ENCODE data around the gene TST. TPM values are rescaled to one million over a fixed set of nuclear protein-coding genes. Genes with fewer than 3 reads are reported as not detected.

Gene TST
- total and polyA plus RNA-seq, 2 of the 8 experiments (the other 6 are each of a cell fraction or from before 2014, with no cell fraction given) = 22.6 to 61.6 TPM

DNA sequence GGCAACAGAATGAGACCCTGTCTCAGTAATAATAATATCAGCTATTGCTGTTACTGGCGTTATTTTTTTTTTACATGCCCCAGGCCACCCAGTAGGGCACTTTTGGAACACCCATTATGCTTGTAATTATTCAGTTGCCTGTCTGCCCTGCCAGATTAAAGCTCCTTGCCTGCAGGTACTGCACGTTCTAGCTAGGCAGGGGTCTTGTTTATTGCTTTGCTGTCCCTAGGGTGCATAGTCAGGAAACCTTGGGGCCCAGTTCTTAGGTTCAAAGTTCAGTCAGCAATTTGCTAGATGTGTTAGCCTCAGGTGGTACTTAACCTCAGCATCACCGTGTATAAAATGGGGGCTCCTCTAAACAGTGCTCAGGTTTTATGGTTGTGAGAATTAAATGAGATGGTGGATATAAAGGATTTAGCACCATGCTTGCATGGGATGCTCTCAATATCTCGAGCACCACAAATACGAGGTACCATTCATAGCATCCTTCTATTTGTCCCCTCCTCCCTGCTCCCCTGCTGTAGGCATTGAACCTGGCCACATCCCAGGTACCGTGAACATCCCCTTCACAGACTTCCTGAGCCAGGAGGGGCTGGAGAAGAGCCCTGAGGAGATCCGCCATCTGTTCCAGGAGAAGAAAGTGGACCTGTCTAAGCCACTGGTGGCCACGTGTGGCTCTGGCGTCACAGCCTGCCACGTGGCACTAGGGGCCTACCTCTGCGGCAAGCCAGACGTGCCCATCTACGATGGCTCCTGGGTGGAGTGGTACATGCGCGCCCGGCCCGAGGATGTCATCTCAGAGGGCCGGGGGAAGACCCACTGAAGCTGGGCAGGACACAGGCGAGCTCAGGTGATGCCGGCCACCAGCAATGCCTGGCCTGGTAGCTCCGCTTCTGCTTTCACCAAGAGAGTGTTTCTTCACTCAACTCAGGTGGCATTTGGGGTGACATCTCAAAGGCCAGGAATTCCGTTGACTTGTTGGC, 9.7 kb upstream of the TST start:
- Histone ChIP-seq H3K4me1 (replicated peaks in 1 of 4; ENCODE audit: control insufficient read depth in 3 of 4, insufficient read depth in 4 of 4, low read length in 3 of 4) (peaks cover 0 to 11% (median 6%) of the 10 kb centered on the region in 4 experiments; a peak in 5 of 7 replicates), H3K18ac (ENCODE audit: extremely low read depth, low read length) (no peak overlapping the region), H3K27ac (ENCODE audit: low read depth, low read length) (no peak overlapping the region), H3K79me2 (ENCODE audit: control insufficient read depth in 1 of 2, insufficient read depth in 2 of 2, low read length in 2 of 2) (no peaks in the 10 kb centered on the region; a peak in 1 of 4 replicates), H2AK5ac (ENCODE audit: low read depth, low read length) (no peak overlapping the region), H2BK15ac (ENCODE audit: low read length) (no peak overlapping the region), H2BK5ac (ENCODE audit: low read depth, low read length) (no peak overlapping the region), H3K9me3 (ENCODE audit: insufficient read depth in 2 of 2, low read depth in 1 of 2, low read length in 1 of 2) (no peaks in the 10 kb centered on the region), H3K4ac (replicated peaks; ENCODE audit: insufficient read length, low read depth, low read length) (no peak overlapping the region), H2BK12ac (ENCODE audit: low read depth, low read length) (no peak overlapping the region), H3K79me1 (ENCODE audit: low read depth, low read length) (peaks cover 4% of the 10 kb centered on the region; the same call in 1 of the 2 replicates), H4K5ac (ENCODE audit: insufficient read length, low read depth, low read length) (no peak overlapping the region), H3K56ac (replicated peaks; ENCODE audit: insufficient read length, low read depth, low read length) (no peak overlapping the region), H4K20me1 (replicated peaks in 1 of 2; ENCODE audit: control insufficient read depth in 1 of 2, insufficient read depth in 2 of 2, low read length in 2 of 2) (peaks cover 4 to 20% of the 10 kb centered on the region in 2 experiments), H2BK20ac (ENCODE audit: low read length) (no peak overlapping the region), H4K8ac (ENCODE audit: extremely low read depth, insufficient read depth, low read length) (no peak overlapping the region), H3K23ac (ENCODE audit: insufficient read length) (no peak overlapping the region), H3K9ac (replicated peaks in 1 of 4; ENCODE audit: extremely low read depth in 1 of 4, low read depth in 3 of 4, low read length in 3 of 4) (no peak overlapping the region), H4K91ac (replicated peaks; ENCODE audit: insufficient read length, low read length) (no peak overlapping the region), H3K4me3 (ENCODE audit: extremely low read depth in 1 of 4, insufficient read depth in 2 of 4, low read depth in 3 of 4, low read length in 4 of 4) (no peak overlapping the region), H2AFZ (ENCODE audit: low read length) (no peak overlapping the region), H3K27me3 (replicated peaks in 1 of 4; ENCODE audit: control insufficient read depth in 3 of 4, extremely low read depth in 1 of 4, insufficient read depth in 3 of 4, low read length in 3 of 4) (no peaks in the 10 kb centered on the region), H3K23me2 (ENCODE audit: low read depth, low read length) (no peaks in the 10 kb centered on the region), H2BK120ac (replicated peaks; ENCODE audit: low read depth, low read length) (no peak overlapping the region), H3K14ac (ENCODE audit: insufficient read length) (no peak overlapping the region), H3K36me3 (ENCODE audit: control insufficient read depth in 2 of 4, insufficient read depth in 4 of 4, low read length in 3 of 4) (peaks cover 3 to 51% (median 20%) of the 10 kb centered on the region in 4 experiments), H3K4me2 (ENCODE audit: insufficient read depth in 1 of 2, low read depth in 2 of 2, low read length in 2 of 2) (no peak overlapping the region)
- WGBS, 2 experiments (ENCODE audit: extremely low coverage in 1 of 2, insufficient coverage in 1 of 2, insufficient read length in 1 of 2, insufficient replicate concordance in 2 of 2, low coverage in 1 of 2, low lambda C conversion rate in 2 of 2, missing lambda C conversion rate in 1 of 2) = 90% methylated on average over 22 of the region's 22 CpGs; no CpG with 5 or more reads in 1 of the 2 experiments
- POLR2A ChIA-PET (ENCODE audit: partially characterized antibody) = interaction anchor here (1.5 to 5.0 kb wide), 3 partner anchors 10 to 15 kb away, joined by 3 to 33 read pairs (median 13); partner anchors contain the start of genes MPST and TST
- no peak for DNase-seq (ENCODE audit: low read depth in 1 of 2, low spot score in 2 of 2)
- FAIRE-seq = no peak
- TF ChIP-seq KDM4A (IDR thresholded peaks at IDR 0.05; ENCODE audit: low read depth, low read length, severe bottlenecking) = no peak
- TF ChIP-seq SP2 (IDR thresholded peaks at IDR 0.05; ENCODE audit: low read length) = no peak
- TF ChIP-seq TAF7 (optimal IDR thresholded peaks at IDR 0.05; ENCODE audit: borderline replicate concordance, low read depth, low read length) = no peak
- no peak for TF ChIP-seq MAFK (IDR thresholded peaks at IDR 0.05; ENCODE audit: low read depth, low read length)
- no peak for TF ChIP-seq CHD1 (IDR thresholded peaks at IDR 0.05; ENCODE audit: low read depth, low read length)
- TF ChIP-seq, protein P1, sequence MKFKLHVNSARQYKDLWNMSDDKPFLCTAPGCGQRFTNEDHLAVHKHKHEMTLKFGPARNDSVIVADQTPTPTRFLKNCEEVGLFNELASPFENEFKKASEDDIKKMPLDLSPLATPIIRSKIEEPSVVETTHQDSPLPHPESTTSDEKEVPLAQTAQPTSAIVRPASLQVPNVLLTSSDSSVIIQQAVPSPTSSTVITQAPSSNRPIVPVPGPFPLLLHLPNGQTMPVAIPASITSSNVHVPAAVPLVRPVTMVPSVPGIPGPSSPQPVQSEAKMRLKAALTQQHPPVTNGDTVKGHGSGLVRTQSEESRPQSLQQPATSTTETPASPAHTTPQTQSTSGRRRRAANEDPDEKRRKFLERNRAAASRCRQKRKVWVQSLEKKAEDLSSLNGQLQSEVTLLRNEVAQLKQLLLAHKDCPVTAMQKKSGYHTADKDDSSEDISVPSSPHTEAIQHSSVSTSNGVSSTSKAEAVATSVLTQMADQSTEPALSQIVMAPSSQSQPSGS (IDR thresholded peaks at IDR 0.05; ENCODE audit: low read length) = no peak
- CTCF ChIA-PET (ENCODE audit: partially characterized antibody) = interaction anchor here (1.0 to 5.7 kb wide), 9 partner anchors 8 to 172 kb away, joined by 3 to 56 read pairs (median 4); partner anchors contain the start of genes MPST and TST

All from H1 (cell line).